Stimulated activated CD8-positive, alpha-beta memory T cell treated with anti-CD3 and anti-CD28 coated beads, Interleukin-4, amount 100 ng/mL, for 24 hours (primary cell): ENCODE results near the gene RMND5B.
"Not testable (repeated sequence)": the region's sequence is repeated elsewhere in the genome, so short reads cannot be mapped to it uniquely, and the experiment has no call there.

Experiments
- DNase-seq: peaks from one replicate; pipeline ENCODE4 v3.0.0-alpha.2; 2020; ENCODE audit warnings: low read depth

The RMND5B gene

GRCh38 chr5:178130576-178131445 is at the start of gene RMND5B:
RMND5B (plus strand) TSS chr5:178131014; CDS start chr5:178138120, 7,106 bp downstream.
- peak; percentile 80 for DNase-seq

- DNase-seq = no peak
Measured at GRCh38 chr5:178081571-178082243, 49.1 kb upstream of the RMND5B start.

- DNase-seq = no peak
Measured at GRCh38 chr5:178083922-178084321, 46.9 kb upstream of the RMND5B start.

GRCh38 chr5:178085316-178085715 is 45.5 kb upstream of the RMND5B start:
- DNase-seq = no peak

GRCh38 chr5:178086266-178086665 is 44.5 kb upstream of the RMND5B start:
- no peak for DNase-seq

- not testable (repeated sequence) for DNase-seq
Measured at GRCh38 chr5:178087199-178087598, 43.6 kb upstream of the RMND5B start.

- no peak for DNase-seq
Measured at GRCh38 chr5:178090856-178091255, 40.0 kb upstream of the RMND5B start.

- DNase-seq = no peak
Measured at GRCh38 chr5:178093134-178093533, 37.7 kb upstream of the RMND5B start.

- no peak for DNase-seq
Measured at GRCh38 chr5:178094345-178094744, 36.5 kb upstream of the RMND5B start.

- no peak for DNase-seq
Measured at GRCh38 chr5:178098685-178099084, 32.1 kb upstream of the RMND5B start.

GRCh38 chr5:178103612-178104011 is 27.2 kb upstream of the RMND5B start:
- no peak for DNase-seq

- DNase-seq = no peak
Measured at GRCh38 chr5:178104492-178104891, 26.3 kb upstream of the RMND5B start.

GRCh38 chr5:178106086-178106485 is 24.7 kb upstream of the RMND5B start:
- no peak for DNase-seq

- DNase-seq = no peak
Measured at GRCh38 chr5:178106556-178107239, 24.1 kb upstream of the RMND5B start.

- DNase-seq = no peak
Measured at GRCh38 chr5:178107756-178108310, 23.0 kb upstream of the RMND5B start.

- DNase-seq = no peak
Measured at GRCh38 chr5:178108446-178108845, 22.4 kb upstream of the RMND5B start.

GRCh38 chr5:178108966-178109365 is 21.8 kb upstream of the RMND5B start:
- no peak for DNase-seq

GRCh38 chr5:178110511-178110910 is 20.3 kb upstream of the RMND5B start:
- DNase-seq = no peak

- no peak for DNase-seq
Measured at GRCh38 chr5:178111925-178112324, 18.9 kb upstream of the RMND5B start.

- no peak for DNase-seq
Measured at GRCh38 chr5:178112545-178112944, 18.3 kb upstream of the RMND5B start.

- DNase-seq = peak; percentile 78
Measured at GRCh38 chr5:178113141-178113787, 17.6 kb upstream of the RMND5B start, which contains the start of gene N4BP3. N4BP3 (plus strand) TSS chr5:178113532; CDS start chr5:178119584, 6,052 bp downstream.

- no peak for DNase-seq
Measured at GRCh38 chr5:178113841-178114324, 16.9 kb upstream of the RMND5B start.
